H1 (cell line): ENCODE data around the gene SLC39A2. TPM values are rescaled to one million over a fixed set of nuclear protein-coding genes. Genes with fewer than 3 reads are reported as not detected.

Experiments
- CTCF ChIA-PET: fragments of 300-600 bp; sonication (Branson Sonifier 250); formaldehyde crosslinking; loops from one replicate; lab custom pipeline; 2021; ENCODE audit not compliant: partially characterized antibody; lab: Charles Lee
- POLR2A ChIA-PET: fragments of 300-600 bp; sonication (Branson Sonifier 250); formaldehyde crosslinking; loops from one replicate; lab custom pipeline; 2021; ENCODE audit warnings: inconsistent platforms; ENCODE audit not compliant: partially characterized antibody; lab: Charles Lee
- DNase-seq, 2 experiments: peaks; one replicate each; pipeline versions ENCODE4 v3.0.0 to v3.0.0-alpha.2; 2010 to 2022; ENCODE audit warnings: low spot score in 2 of 2, low read depth in 1 of 2, mixed read lengths in 1 of 2
- FAIRE-seq: peaks from 2 replicates; lab custom pipeline; 2011; peaks lifted over from hg19 to GRCh38; lab: Jason Lieb, UNC
- H2AFZ ChIP-seq: 2 replicates; pipeline ENCODE4 v1.8.1; 2012; ENCODE audit warnings: low read length, inconsistent platforms
- H2AK5ac ChIP-seq: 2 replicates; pipeline ENCODE4 v1.6.1; 2013; ENCODE audit warnings: low read depth, low read length
- H2BK120ac ChIP-seq: replicated peaks from 2 replicates; pipeline ENCODE3; 2013; ENCODE audit warnings: low read depth, low read length, inconsistent platforms
- H2BK12ac ChIP-seq: 2 replicates; pipeline ENCODE4 v1.6.1; 2013; ENCODE audit warnings: low read depth, low read length
- H2BK15ac ChIP-seq: 2 replicates; pipeline ENCODE4 v1.6.1; 2013; ENCODE audit warnings: low read length
- H2BK20ac ChIP-seq: 2 replicates; pipeline ENCODE4 v1.6.1; 2013; ENCODE audit warnings: low read length
- H2BK5ac ChIP-seq: 2 replicates; pipeline ENCODE4 v1.6.1; 2013; ENCODE audit warnings: low read depth, low read length
- H3K14ac ChIP-seq: 2 replicates; pipeline ENCODE4 v1.6.1; 2013; ENCODE audit warnings: inconsistent platforms; ENCODE audit not compliant: insufficient read length
- H3K18ac ChIP-seq: 2 replicates; pipeline ENCODE4 v1.6.1; 2013; ENCODE audit warnings: low read length; ENCODE audit errors: extremely low read depth
- H3K23ac ChIP-seq: 2 replicates; pipeline ENCODE4 v1.6.1; 2013; ENCODE audit warnings: inconsistent platforms; ENCODE audit not compliant: insufficient read length
- H3K23me2 ChIP-seq: 2 replicates; pipeline ENCODE4 v1.6.1; 2013; ENCODE audit warnings: low read depth, low read length
- H3K27ac ChIP-seq: 2 replicates; pipeline ENCODE4 v1.6.1; 2011; ENCODE audit warnings: low read depth, low read length, inconsistent platforms
- H3K27me3 ChIP-seq, 4 experiments: replicated peaks in 1 of 4; 1 replicate in 1 of 4; 2 replicates in 3 of 4; pipeline versions ENCODE4 v1.6.1 to v1.8.1; 2011 to 2013; ENCODE audit warnings: low read length in 3 of 4, mild to moderate bottlenecking in 3 of 4, inconsistent platforms in 2 of 4, mixed read lengths in 2 of 4, moderate library complexity in 1 of 4; ENCODE audit not compliant: control insufficient read depth in 3 of 4, insufficient read depth in 3 of 4; ENCODE audit errors: extremely low read depth in 1 of 4
- H3K36me3 ChIP-seq, 4 experiments: 2 replicates each; pipeline versions ENCODE4 v1.6.1 to v1.8.1; 2011 to 2013; ENCODE audit warnings: mild to moderate bottlenecking in 4 of 4, low read length in 3 of 4, moderate library complexity in 2 of 4, control low read depth in 1 of 4, inconsistent platforms in 1 of 4; ENCODE audit not compliant: insufficient read depth in 4 of 4, control insufficient read depth in 2 of 4
- H3K4ac ChIP-seq: replicated peaks from 2 replicates; pipeline ENCODE3; 2013; ENCODE audit warnings: low read length, low read depth, mixed read lengths, inconsistent platforms; ENCODE audit not compliant: insufficient read length
- H3K4me1 ChIP-seq, 4 experiments: replicated peaks in 1 of 4; 1 replicate in 1 of 4; 2 replicates in 3 of 4; pipeline versions ENCODE4 v1.6.1 to v1.8.1; 2011 to 2013; ENCODE audit warnings: low read length in 3 of 4, inconsistent platforms in 2 of 4, mixed read lengths in 1 of 4; ENCODE audit not compliant: insufficient read depth in 4 of 4, control insufficient read depth in 3 of 4
- H3K4me2 ChIP-seq, 2 experiments: 2 replicates each; pipeline versions ENCODE4 v1.6.1 to v1.8.1; 2011 to 2013; ENCODE audit warnings: low read depth in 2 of 2, low read length in 2 of 2, control low read depth in 1 of 2, inconsistent platforms in 1 of 2, mild to moderate bottlenecking in 1 of 2; ENCODE audit not compliant: insufficient read depth in 1 of 2
- H3K4me3 ChIP-seq, 4 experiments: fragments of 200-600, 300-600 bp in 1 of 4; sonication (generic), shearing (Covaris generic), sonication (Bioruptor Twin) in 1 of 4; 2 replicates each; pipeline versions ENCODE4 v1.5.1 to v1.8.1; 2011 to 2016; ENCODE audit warnings: low read length in 4 of 4, low read depth in 3 of 4, control low read depth in 2 of 4, inconsistent platforms in 2 of 4, mild to moderate bottlenecking in 2 of 4, mixed read lengths in 1 of 4, moderate library complexity in 1 of 4; ENCODE audit not compliant: insufficient read depth in 2 of 4; ENCODE audit errors: extremely low read depth in 1 of 4
- H3K56ac ChIP-seq: replicated peaks from 2 replicates; pipeline ENCODE3; 2013; ENCODE audit warnings: low read depth, mild to moderate bottlenecking, mixed read lengths, low read length, inconsistent platforms; ENCODE audit not compliant: insufficient read length
- H3K79me1 ChIP-seq: 2 replicates; pipeline ENCODE4 v1.6.1; 2013; ENCODE audit warnings: low read depth, low read length, control low read depth
- H3K79me2 ChIP-seq, 2 experiments: 2 replicates each; pipeline versions ENCODE4 v1.6.1 to v1.8.1; 2012 to 2013; ENCODE audit warnings: low read length in 2 of 2, mild to moderate bottlenecking in 2 of 2, inconsistent platforms in 1 of 2; ENCODE audit not compliant: insufficient read depth in 2 of 2, control insufficient read depth in 1 of 2
- H3K9ac ChIP-seq, 4 experiments: replicated peaks in 1 of 4; 1 replicate in 1 of 4; 2 replicates in 3 of 4; pipeline versions ENCODE4 v1.6.1 to v1.8.1; 2011 to 2013; ENCODE audit warnings: low read depth in 3 of 4, low read length in 3 of 4, control low read depth in 2 of 4, mild to moderate bottlenecking in 2 of 4, moderate library complexity in 2 of 4, inconsistent platforms in 1 of 4; ENCODE audit errors: extremely low read depth in 1 of 4
- H3K9me3 ChIP-seq, 2 experiments: 2 replicates each; pipeline versions ENCODE4 v1.6.1 to v1.8.1; 2012 to 2013; ENCODE audit warnings: mild to moderate bottlenecking in 2 of 2, moderate library complexity in 2 of 2, control low read depth in 1 of 2, inconsistent platforms in 1 of 2, low read depth in 1 of 2, low read length in 1 of 2, mixed read lengths in 1 of 2; ENCODE audit not compliant: insufficient read depth in 2 of 2
- H4K20me1 ChIP-seq, 2 experiments: replicated peaks in 1 of 2; 2 replicates each; pipeline versions ENCODE3 to v1.8.1; 2011 to 2013; ENCODE audit warnings: inconsistent platforms in 2 of 2, low read length in 2 of 2, mild to moderate bottlenecking in 1 of 2; ENCODE audit not compliant: insufficient read depth in 2 of 2, control insufficient read depth in 1 of 2
- H4K5ac ChIP-seq: 2 replicates; pipeline ENCODE4 v1.6.1; 2013; ENCODE audit warnings: low read length, low read depth, mixed read lengths, inconsistent platforms; ENCODE audit not compliant: insufficient read length
- H4K8ac ChIP-seq: 2 replicates; pipeline ENCODE4 v1.8.0; 2013; ENCODE audit warnings: mild to moderate bottlenecking, moderate library complexity, low read length, inconsistent platforms; ENCODE audit not compliant: insufficient read depth; ENCODE audit errors: extremely low read depth
- H4K91ac ChIP-seq: replicated peaks from 2 replicates; pipeline ENCODE3; 2013; ENCODE audit warnings: low read length, mixed read lengths, inconsistent platforms; ENCODE audit not compliant: insufficient read length
- ASH2L ChIP-seq: fragments of 200-600, 300-600 bp; sonication (generic); IDR thresholded peaks from one replicate; pipeline ENCODE4 v1.7.1; 2017; ENCODE audit warnings: low read length
- GTF2F1 ChIP-seq: IDR thresholded peaks from 2 replicates; pipeline ENCODE4 v1.6.1; 2012; ENCODE audit warnings: low read depth, low read length, improper control_type of control experiment, borderline replicate concordance
- PHF8 ChIP-seq: fragments of 200-600 bp; sonication (generic); conservative IDR thresholded peaks from 2 replicates; pipeline ENCODE4 v1.7.1; 2012; ENCODE audit warnings: low read depth, mild to moderate bottlenecking, inconsistent platforms, low read length, moderate library complexity
- WGBS, 2 experiments: shearing (Covaris generic) in 1 of 2; methylation state at CpG; one replicate each; pipeline versions ENCODE4 v1.1.6 to v1.1.7; 2013 to 2015; ENCODE audit warnings: low lambda C conversion rate in 2 of 2, mixed read lengths in 2 of 2, inconsistent platforms in 1 of 2, low coverage in 1 of 2, missing lambda C conversion rate in 1 of 2; ENCODE audit not compliant: insufficient replicate concordance in 2 of 2, insufficient coverage in 1 of 2, insufficient read length in 1 of 2; ENCODE audit errors: extremely low coverage in 1 of 2, missing lambda C conversion rate in 1 of 2; 5-methylcytosine and 5-hydroxymethylcytosine counted together
- polyA plus RNA-seq, 7 experiments: library from polyadenylated mRNA; depleted of rRNA in 3 of 7; stranded (reverse) in 5 of 7; unstranded in 2 of 7; fragments of >200 nt in 5 of 7; fragments of 200-250 nt in 2 of 7; gene quantifications; 1 replicate in 5 of 7; 2 replicates in 1 of 7; 4 replicates in 1 of 7; pipeline versions ENCODE4 v1.2.1 to v1.2.3, GENCODE V29; 2011 to 2013; ENCODE audit warnings: missing spikeins in 2 of 7, mixed read lengths in 2 of 7
- total RNA-seq: library from RNA; stranded (reverse); fragmentation: NEBNext Ultra II Directional; extraction: Animal tissue kit (Norgen Biotek cat#: 25700); gene quantifications from 2 replicates; pipeline ENCODE4 v1.2.1, GENCODE V29; 2021

SLC39A2 gene
- total and polyA plus RNA-seq, 2 of the 8 experiments (the other 6 are each of a cell fraction or from before 2014, with no cell fraction given): 0.14 to 0.22 TPM

DNA sequence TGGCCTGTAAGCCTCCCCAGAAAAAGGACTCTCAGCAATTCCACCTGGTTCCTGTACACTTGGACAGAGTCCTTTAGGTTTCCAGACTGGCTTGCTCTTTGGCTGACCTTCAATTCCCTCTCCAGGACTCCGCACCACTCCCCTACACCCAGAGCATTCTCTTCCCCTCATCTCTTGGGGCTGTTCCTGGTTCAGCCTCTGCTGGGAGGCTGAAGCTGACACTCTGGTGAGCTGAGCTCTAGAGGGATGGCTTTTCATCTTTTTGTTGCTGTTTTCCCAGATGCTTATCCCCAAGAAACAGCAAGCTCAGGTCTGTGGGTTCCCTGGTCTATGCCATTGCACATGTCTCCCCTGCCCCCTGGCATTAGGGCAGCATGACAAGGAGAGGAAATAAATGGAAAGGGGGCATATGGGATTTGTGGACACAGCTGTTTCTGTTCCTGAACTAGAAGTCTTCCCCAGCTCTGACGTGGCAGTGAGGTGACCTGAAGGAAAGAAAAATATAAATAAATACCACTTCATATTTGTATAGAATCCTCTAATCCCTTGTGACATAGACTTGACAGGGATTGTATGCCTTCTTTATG is 44.4 kb downstream of the SLC39A2 start:
- WGBS, 2 experiments: 85% methylated on average over 2 of the region's 2 CpGs; no CpG with 5 or more reads in 1 of the 2 experiments
- DNase-seq (no peak), FAIRE-seq (no peak)
- Histone ChIP-seq H3K23ac (no peak overlapping the region), H3K27ac (no peak overlapping the region), H3K9ac (no peak overlapping the region), H3K23me2 (0 out of 2 replicates have a peak, but pooled peaks cover 2% of the 10 kb centered on the region), H3K14ac (no peak overlapping the region), H4K20me1 (no peaks in the 10 kb centered on the region), H4K8ac (no peak overlapping the region), H3K79me2 (no peaks in the 10 kb centered on the region), H3K36me3 (no peaks in the 10 kb centered on the region), H2BK120ac (no peak overlapping the region), H3K56ac (no peak overlapping the region), H4K5ac (no peak overlapping the region), H3K79me1 (no peaks in the 10 kb centered on the region), H3K27me3 (peaks cover 0 to 3% (median 0%) of the 10 kb centered on the region in 4 experiments; a peak in 1 of 7 replicates), H4K91ac (no peak overlapping the region), H3K4ac (no peak overlapping the region), H2BK20ac (no peak overlapping the region), H3K9me3 (no peaks in the 10 kb centered on the region), H2BK15ac (no peak overlapping the region), H2BK5ac (no peak overlapping the region), H2AK5ac (no peak overlapping the region), H3K4me3 (no peak overlapping the region), H2AFZ (no peak overlapping the region), H3K4me1 (peaks cover 8 to 11% (median 10%) of the 10 kb centered on the region in 4 experiments; a peak in 6 of 7 replicates), H3K4me2 (no peak overlapping the region), H2BK12ac (no peak overlapping the region), H3K18ac (no peak overlapping the region)
- ChIA-PET CTCF (interaction anchor here (0.7 to 7.2 kb wide), 11 partner anchors 8 to 73 kb away, joined by 3 to 371 read pairs (median 4); partner anchors contain the start of gene NDRG2), POLR2A (interaction anchor here (0.6 to 1.6 kb wide), 3 partner anchors 8 to 28 kb away, joined by 3 to 4 read pairs (median 3); no protein-coding TSS in a partner anchor)
- TF ChIP-seq PHF8: no peak
- no peak for TF ChIP-seq GTF2F1
- TF ChIP-seq ASH2L: no peak
